Putamen (tissue), 1 donor: ENCODE results near the gene MEIOSIN.

Experiments used
- DNase-seq: peaks from one replicate; pipeline ENCODE4 v3.0.0-alpha.2; 2016; ENCODE audit warnings: low spot score

MEIOSIN gene

GRCh38 chr19:45764945-45765701 lies 31.9 kb downstream of the MEIOSIN start:
- no peak for DNase-seq

- no peak for DNase-seq
These were observed 32.6 kb downstream of the MEIOSIN start for GRCh38 chr19:45765702-45766295.

- DNase-seq: no peak
These were observed 33.1 kb downstream of the MEIOSIN start for GRCh38 chr19:45766296-45766868.

GRCh38 chr19:45766869-45767346 lies 33.7 kb downstream of the MEIOSIN start:
- no peak for DNase-seq

GRCh38 chr19:45767410-45767880 lies 34.2 kb downstream of the MEIOSIN start:
- no peak for DNase-seq

- DNase-seq: no peak
These were observed 34.8 kb downstream of the MEIOSIN start for GRCh38 chr19:45767881-45768654.

- DNase-seq: no peak
These were observed 35.4 kb downstream of the MEIOSIN start for GRCh38 chr19:45768655-45768983.

GRCh38 chr19:45768984-45769782 lies 35.9 kb downstream of the MEIOSIN start, which contains the start of gene SIX5:
TSS of gene SIX5 (minus strand) at chr19:45769252. CDS start at chr19:45768844, 408 bp downstream.
- peak; percentile 95 for DNase-seq

GRCh38 chr19:45769821-45770191 lies 36.6 kb downstream of the MEIOSIN start:
- peak; percentile 68 for DNase-seq

GRCh38 chr19:45770192-45771101 lies 37.2 kb downstream of the MEIOSIN start:
- peak; percentile 89 for DNase-seq

GRCh38 chr19:45771311-45771933 lies 38.2 kb downstream of the MEIOSIN start:
- no peak for DNase-seq

GRCh38 chr19:45772130-45772840 lies 39.0 kb downstream of the MEIOSIN start:
- no peak for DNase-seq

GRCh38 chr19:45772912-45773311 lies 39.7 kb downstream of the MEIOSIN start:
- no peak for DNase-seq

GRCh38 chr19:45773384-45773783 lies 40.1 kb downstream of the MEIOSIN start:
- no peak for DNase-seq

- DNase-seq: no peak
These were observed 41.5 kb downstream of the MEIOSIN start for GRCh38 chr19:45774765-45775164.

- DNase-seq: no peak
These were observed 44.2 kb downstream of the MEIOSIN start for GRCh38 chr19:45777395-45777961.

- DNase-seq: no peak
These were observed 44.9 kb downstream of the MEIOSIN start for GRCh38 chr19:45778010-45778661.
